Endothelial cell of umbilical vein (primary cell): ENCODE data around the gene PCNX1. TPM values are rescaled to one million over a fixed set of nuclear protein-coding genes. Genes with fewer than 3 reads are reported as not detected.

Experiments used
- BruUV-seq: library from RNA; stranded (reverse); fragments of 400-500 nt; replicated peaks from 2 replicates; lab custom pipeline; 2021; lab: Mats Ljungman, UMichigan
- CTCF ChIA-PET: fragments of 300-600, 350-600 bp; sonication (Branson Sonifier 250); formaldehyde crosslinking; loops from one replicate; lab custom pipeline; 2021; ENCODE audit warnings: antibody characterized with exemption, inconsistent platforms; lab: Charles Lee
- POLR2A ChIA-PET: fragments of 300-600, 350-600 bp; sonication (Branson Sonifier 250); formaldehyde crosslinking; loops from one replicate; lab custom pipeline; 2021; ENCODE audit warnings: antibody characterized with exemption, inconsistent platforms; lab: Charles Lee
- DNase-seq: peaks from one replicate; pipeline ENCODE4 v3.0.0-alpha.2; 2011; ENCODE audit warnings: low read depth, low spot score
- FAIRE-seq: peaks from 2 replicates; lab custom pipeline; 2011; peaks lifted over from hg19 to GRCh38; lab: Jason Lieb, UNC
- H2AFZ ChIP-seq: 2 replicates; pipeline ENCODE4 v1.6.0; 2012; ENCODE audit warnings: low read depth, low read length, control low read depth, inconsistent platforms
- H3K27ac ChIP-seq: 2 replicates; pipeline ENCODE4 v1.5.1; 2011; ENCODE audit warnings: low read depth, mild to moderate bottlenecking, control low read depth, low read length, moderate library complexity; ENCODE audit not compliant: insufficient read depth
- H3K27me3 ChIP-seq, 2 experiments: 2 replicates each; pipeline versions ENCODE4 v1.6.0 to v1.6.1; 2011; ENCODE audit warnings: low read length in 2 of 2, mixed read lengths in 1 of 2; ENCODE audit not compliant: control insufficient read depth in 2 of 2, insufficient read depth in 2 of 2
- H3K36me3 ChIP-seq, 2 experiments: 2 replicates in 1 of 2; 3 replicates in 1 of 2; pipeline ENCODE4 v1.5.1; 2011; ENCODE audit warnings: low read length in 2 of 2, mild to moderate bottlenecking in 1 of 2, moderate library complexity in 1 of 2; ENCODE audit not compliant: control insufficient read depth in 2 of 2, insufficient read depth in 2 of 2; ENCODE audit errors: extremely low read depth in 1 of 2
- H3K4me1 ChIP-seq: 3 replicates; pipeline ENCODE4 v1.5.1; 2011; ENCODE audit warnings: mild to moderate bottlenecking, low read length; ENCODE audit not compliant: control insufficient read depth, insufficient read depth; ENCODE audit errors: extremely low read depth
- H3K4me2 ChIP-seq: 2 replicates; pipeline ENCODE4 v1.6.1; 2011; ENCODE audit warnings: low read length, control low read depth, mixed read lengths; ENCODE audit not compliant: insufficient read depth
- H3K4me3 ChIP-seq, 3 experiments: fragments of 200-600 bp in 1 of 3; sonication (generic), shearing (Covaris generic) in 1 of 3; replicated peaks in 1 of 3; 2 replicates each; pipeline ENCODE4 v1.5.1; 2011 to 2016; ENCODE audit warnings: control low read depth in 3 of 3, low read length in 3 of 3, mild to moderate bottlenecking in 2 of 3, inconsistent platforms in 1 of 3, low read depth in 1 of 3, moderate library complexity in 1 of 3; ENCODE audit not compliant: insufficient read depth in 1 of 3
- H3K79me2 ChIP-seq: 2 replicates; pipeline ENCODE4 v1.6.0; 2012; ENCODE audit warnings: low read length, inconsistent platforms; ENCODE audit not compliant: control insufficient read depth, insufficient read depth
- H3K9ac ChIP-seq: replicated peaks from 2 replicates; pipeline ENCODE3; 2011; ENCODE audit warnings: low read length, control low read depth; ENCODE audit not compliant: insufficient read depth; ENCODE audit errors: extremely low read depth
- H3K9me1 ChIP-seq: replicated peaks from 3 replicates; pipeline ENCODE4 v1.6.0; 2011; ENCODE audit warnings: mild to moderate bottlenecking, low read length; ENCODE audit not compliant: control insufficient read depth, insufficient read depth; ENCODE audit errors: extremely low read depth
- H3K9me3 ChIP-seq: replicated peaks from 2 replicates; pipeline ENCODE4 v1.5.1; 2012; ENCODE audit warnings: low read length, inconsistent platforms; ENCODE audit not compliant: control insufficient read depth, insufficient read depth
- H4K20me1 ChIP-seq: replicated peaks from 2 replicates; pipeline ENCODE3; 2011; ENCODE audit warnings: mild to moderate bottlenecking, low read length; ENCODE audit not compliant: control insufficient read depth, insufficient read depth; ENCODE audit errors: extremely low read depth
- EZH2 ChIP-seq: IDR thresholded peaks from 2 replicates; pipeline ENCODE4 v1.6.1; 2012; ENCODE audit warnings: borderline replicate concordance, low read depth, mild to moderate bottlenecking, moderate library complexity, low read length, inconsistent platforms; ENCODE audit not compliant: severe bottlenecking
- FOS ChIP-seq: IDR thresholded peaks from 2 replicates; pipeline ENCODE4 v1.6.1; 2011; ENCODE audit warnings: mild to moderate bottlenecking, low read length, moderate library complexity, borderline replicate concordance; ENCODE audit not compliant: insufficient read depth
- GATA2 ChIP-seq: IDR thresholded peaks from 2 replicates; pipeline ENCODE4 v1.7.0; 2011; ENCODE audit warnings: low read depth, mild to moderate bottlenecking, moderate library complexity, mixed read lengths, low read length; ENCODE audit not compliant: insufficient read length, insufficient read depth
- JUN ChIP-seq: IDR thresholded peaks from 2 replicates; pipeline ENCODE4 v1.6.1; 2011; ENCODE audit warnings: borderline replicate concordance, low read depth; ENCODE audit not compliant: insufficient read length, insufficient read depth
- MYC ChIP-seq: IDR thresholded peaks from one replicate; pipeline ENCODE4 v1.6.1; 2011; ENCODE audit warnings: mild to moderate bottlenecking, low read depth, low read length
- POLR2A ChIP-seq: IDR thresholded peaks from 2 replicates; pipeline ENCODE4 v1.6.1; 2012; ENCODE audit warnings: low read depth, mild to moderate bottlenecking, control low read depth, low read length
- POLR2AphosphoS5 ChIP-seq: IDR thresholded peaks from 2 replicates; pipeline ENCODE4 v1.6.1; 2012; ENCODE audit warnings: low read depth, mild to moderate bottlenecking, control low read depth, low read length, moderate library complexity; ENCODE audit not compliant: insufficient read depth
- dilution Hi-C: fragments of 300-500 bp; cut with MboI; formaldehyde crosslinking; loops from one replicate; pipeline ENCODE4 v1.15.0; 2019; ENCODE audit warnings: low sequenced_read_pairs; ENCODE audit not compliant: extremely low pct_ligation_motif_present
- intact Hi-C: fragments of 100-400 bp; cut with micrococcal nuclease; formaldehyde crosslinking; loops from one replicate; pipeline ENCODE4 v1.10.0; 2022
- polyA plus RNA-seq, 4 experiments: library from polyadenylated mRNA; depleted of rRNA in 3 of 4; stranded (reverse) in 3 of 4; unstranded in 1 of 4; fragments of >200 nt; gene quantifications; 2 replicates each; pipeline versions ENCODE4 v1.2.1 to v1.2.3, GENCODE V29; 2011 to 2012; ENCODE audit warnings: missing spikeins in 1 of 4
- total RNA-seq: library from RNA; stranded (reverse); gene quantifications from 2 replicates; pipeline ENCODE4 v1.2.3, GENCODE V29; 2021
- TF ChIP-seq, protein P1 (sequence below), 2 donors: IDR thresholded peaks; 1 replicate in 1 of 2; 2 replicates in 1 of 2; pipeline ENCODE4 v1.5.1; 2011; ENCODE audit warnings: low read length in 2 of 2, mild to moderate bottlenecking in 2 of 2, moderate library complexity in 2 of 2, control low read depth in 1 of 2, inconsistent platforms in 1 of 2, low read depth in 1 of 2; ENCODE audit not compliant: insufficient read depth in 1 of 2; ENCODE audit errors: extremely low read depth in 1 of 2
- TF ChIP-seq, protein P2 (sequence below): IDR thresholded peaks from 2 replicates; pipeline ENCODE4 v1.6.1; 2011; ENCODE audit not compliant: insufficient read depth, insufficient read length

PCNX1 gene
- total and polyA plus RNA-seq, 2 donors (not counting 3 experiments of a cell fraction or from before 2014, with no cell fraction given): 21.4 to 40.5 TPM

DNA sequence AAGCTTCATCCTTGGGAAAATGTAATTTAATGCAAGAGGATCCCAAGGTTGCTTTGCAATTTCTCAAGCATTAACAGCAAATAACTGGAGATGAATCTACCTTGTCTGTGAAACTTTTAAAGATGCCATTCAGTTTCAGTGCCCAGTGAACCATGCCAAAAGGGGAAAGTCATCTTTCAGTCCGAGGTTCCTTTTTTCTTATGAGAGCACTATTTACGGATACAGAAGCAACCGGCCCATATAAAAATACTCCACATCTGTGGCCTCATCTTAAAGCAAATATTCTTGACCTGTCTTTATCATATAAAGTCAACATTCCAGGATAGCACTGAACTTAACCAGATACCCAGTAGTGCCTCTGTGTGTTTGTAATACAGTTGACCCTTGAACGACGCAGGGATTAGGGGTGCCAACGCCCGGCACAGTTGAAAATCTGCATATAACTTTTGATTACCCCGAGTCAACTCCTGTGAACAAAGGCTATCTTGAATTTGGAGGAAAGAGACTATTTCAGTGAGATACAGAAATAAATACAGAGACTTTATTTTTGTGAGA lies 209.4 kb downstream of the PCNX1 start:
- FAIRE-seq (no peak), DNase-seq (no peak)
- Histone ChIP-seq H3K27ac (no peak overlapping the region), H3K79me2 (no peaks in the 10 kb centered on the region), H3K9ac (no peak overlapping the region), H4K20me1 (no peaks in the 10 kb centered on the region), H3K4me1 (no peaks in the 10 kb centered on the region), H3K9me1 (no peaks in the 10 kb centered on the region), H3K9me3 (no peaks in the 10 kb centered on the region), H3K27me3 (no peaks in the 10 kb centered on the region), H3K4me2 (no peak overlapping the region), H3K4me3 (no peak overlapping the region), H3K36me3 (no peaks in the 10 kb centered on the region), H2AFZ (no peak overlapping the region)
- intact Hi-C loops (no loop called here), dilution Hi-C loops (no loop called here)
- ChIA-PET CTCF (no interaction called here), POLR2A (no interaction called here)
- TF ChIP-seq FOS (no peak), POLR2A (no peak), EZH2 (no peak), POLR2AphosphoS5 (no peak), JUN (no peak), GATA2 (no peak), MYC (no peak)
- TF ChIP-seq, protein P1, sequence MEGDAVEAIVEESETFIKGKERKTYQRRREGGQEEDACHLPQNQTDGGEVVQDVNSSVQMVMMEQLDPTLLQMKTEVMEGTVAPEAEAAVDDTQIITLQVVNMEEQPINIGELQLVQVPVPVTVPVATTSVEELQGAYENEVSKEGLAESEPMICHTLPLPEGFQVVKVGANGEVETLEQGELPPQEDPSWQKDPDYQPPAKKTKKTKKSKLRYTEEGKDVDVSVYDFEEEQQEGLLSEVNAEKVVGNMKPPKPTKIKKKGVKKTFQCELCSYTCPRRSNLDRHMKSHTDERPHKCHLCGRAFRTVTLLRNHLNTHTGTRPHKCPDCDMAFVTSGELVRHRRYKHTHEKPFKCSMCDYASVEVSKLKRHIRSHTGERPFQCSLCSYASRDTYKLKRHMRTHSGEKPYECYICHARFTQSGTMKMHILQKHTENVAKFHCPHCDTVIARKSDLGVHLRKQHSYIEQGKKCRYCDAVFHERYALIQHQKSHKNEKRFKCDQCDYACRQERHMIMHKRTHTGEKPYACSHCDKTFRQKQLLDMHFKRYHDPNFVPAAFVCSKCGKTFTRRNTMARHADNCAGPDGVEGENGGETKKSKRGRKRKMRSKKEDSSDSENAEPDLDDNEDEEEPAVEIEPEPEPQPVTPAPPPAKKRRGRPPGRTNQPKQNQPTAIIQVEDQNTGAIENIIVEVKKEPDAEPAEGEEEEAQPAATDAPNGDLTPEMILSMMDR (IDR thresholded peaks at IDR 0.05; ENCODE audit: extremely low read depth in 1 of 2, insufficient read depth in 1 of 2, low read depth in 1 of 2, low read length in 2 of 2): no peak
- TF ChIP-seq, protein P2, sequence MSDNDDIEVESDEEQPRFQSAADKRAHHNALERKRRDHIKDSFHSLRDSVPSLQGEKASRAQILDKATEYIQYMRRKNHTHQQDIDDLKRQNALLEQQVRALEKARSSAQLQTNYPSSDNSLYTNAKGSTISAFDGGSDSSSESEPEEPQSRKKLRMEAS: no peak
- BruUV-seq: no TSS peak
